DMS153 treated with DMSO at 0.1 percent for 48 hours (cell line): ENCODE results near the gene MBNL1.
A peak's percentile ranks its signal among the peaks of the same experiment; 100 is the strongest.

Experiments used
- DNase-seq: peaks from one replicate; lab custom pipeline; 2025; ENCODE audit not compliant: unreplicated experiment; lab: John Stamatoyannopoulos, UW

MBNL1 gene

GRCh38 chr3:152268555-152269055, at the start of gene MBNL1:
Gene MBNL1, plus strand, starts transcription at chr3:152268929. Its CDS starts 31,265 bp downstream, at chr3:152300194.
- peak; percentile 76 for DNase-seq

GRCh38 chr3:152219216-152219615, 49.5 kb upstream of the MBNL1 start:
- no peak for DNase-seq

GRCh38 chr3:152219769-152220255, 48.9 kb upstream of the MBNL1 start:
- DNase-seq: no peak

GRCh38 chr3:152222327-152222726, 46.4 kb upstream of the MBNL1 start:
- DNase-seq: no peak

- DNase-seq: no peak
Measured at GRCh38 chr3:152225201-152225600, 43.5 kb upstream of the MBNL1 start.

- no peak for DNase-seq
Measured at GRCh38 chr3:152226176-152226575, 42.6 kb upstream of the MBNL1 start.

- DNase-seq: no peak
Measured at GRCh38 chr3:152227027-152227426, 41.7 kb upstream of the MBNL1 start.

GRCh38 chr3:152229692-152230091, 39.0 kb upstream of the MBNL1 start:
- no peak for DNase-seq

- no peak for DNase-seq
Measured at GRCh38 chr3:152230370-152230769, 38.4 kb upstream of the MBNL1 start.

GRCh38 chr3:152232001-152232400, 36.7 kb upstream of the MBNL1 start:
- DNase-seq: no peak

- DNase-seq: no peak
Measured at GRCh38 chr3:152232679-152233078, 36.0 kb upstream of the MBNL1 start.

GRCh38 chr3:152234657-152235375, 33.9 kb upstream of the MBNL1 start:
- DNase-seq: no peak

GRCh38 chr3:152235709-152236298, 32.9 kb upstream of the MBNL1 start:
- no peak for DNase-seq

GRCh38 chr3:152236716-152237115, 32.0 kb upstream of the MBNL1 start:
- DNase-seq: no peak

GRCh38 chr3:152241142-152242017, 27.3 kb upstream of the MBNL1 start:
- no peak for DNase-seq

GRCh38 chr3:152243301-152243711, 25.4 kb upstream of the MBNL1 start:
- DNase-seq: no peak

GRCh38 chr3:152243721-152244516, 24.8 kb upstream of the MBNL1 start:
- DNase-seq: no peak

- DNase-seq: no peak
Measured at GRCh38 chr3:152244517-152244888, 24.2 kb upstream of the MBNL1 start.

- no peak for DNase-seq
Measured at GRCh38 chr3:152245498-152246170, 23.1 kb upstream of the MBNL1 start.

GRCh38 chr3:152251916-152252315, 16.8 kb upstream of the MBNL1 start:
- DNase-seq: no peak
